Adipose tissue (tissue), 3 donors: ENCODE data around the gene C12orf43. TPM values are rescaled to one million over a fixed set of nuclear protein-coding genes. Genes with fewer than 3 reads are reported as not detected.

ENCODE experiments used
- H3K27ac ChIP-seq: one replicate; pipeline ENCODE4 v1.5.1; 2013; ENCODE audit warnings: low read depth, low read length
- WGBS, 3 donors: extraction: QIAGEN DNeasy Blood & Tissue Kit; methylation state at CpG; one replicate each; pipeline ENCODE4 v1.1.7; 2013; 5-methylcytosine and 5-hydroxymethylcytosine counted together
- polyA plus RNA-seq, 3 donors: library from polyadenylated mRNA; stranded (reverse); fragments of 200-250 nt; gene quantifications; one replicate each; pipeline ENCODE4 v1.2.3, GENCODE V29; 2013
- donor health status: healthy with polysubstance abuse.
- donor health status: Bipolar disorder and iron deficiency.
- donor health status: healthy.

The C12orf43 gene
- polyA plus RNA-seq, 3 donors: 5.9 to 15.6 (median 7.4) TPM

GRCh38 chr12:121034616-121035305 lies 18.5 kb upstream of the C12orf43 start:
- 82 to 92% (median 85%) methylated on average over 9 of the region's 9 CpGs for WGBS, 3 donors
- no peak overlapping the region for H3K27ac ChIP-seq

GRCh38 chr12:121033625-121034349 lies 17.5 kb upstream of the C12orf43 start:
- H3K27ac ChIP-seq: no peak overlapping the region

GRCh38 chr12:121030576-121031212 lies 14.4 kb upstream of the C12orf43 start:
- no peak overlapping the region for H3K27ac ChIP-seq
- WGBS, 3 donors: 69 to 83% (median 81%) methylated on average over 10 of the region's 10 CpGs

More at GRCh38 chr12:121033625-121034349, 17.5 kb upstream of the C12orf43 start:
- WGBS, 3 donors: 80 to 85% (median 83%) methylated on average over 10 of the region's 10 CpGs

- WGBS, 3 donors: 84 to 87% (median 86%) methylated on average over 10 of the region's 10 CpGs
- no peak overlapping the region for H3K27ac ChIP-seq
Measured at GRCh38 chr12:121026274-121027045, 10.2 kb upstream of the C12orf43 start.

GRCh38 chr12:121025442-121026226 lies 9.3 kb upstream of the C12orf43 start:
- H3K27ac ChIP-seq: no peak overlapping the region
- 87 to 94% (median 90%) methylated on average over 11 of the region's 11 CpGs for WGBS, 3 donors

GRCh38 chr12:121023799-121024198 lies 7.5 kb upstream of the C12orf43 start:
- WGBS, 3 donors: 59 to 79% (median 70%) methylated on average over 8 of the region's 8 CpGs
- no peak overlapping the region for H3K27ac ChIP-seq

GRCh38 chr12:121022713-121023112 lies 6.4 kb upstream of the C12orf43 start:
- no peak overlapping the region for H3K27ac ChIP-seq
- WGBS, 3 donors: 67 to 73% (median 70%) methylated on average over 2 of the region's 2 CpGs

- no peak overlapping the region for H3K27ac ChIP-seq
- 49 to 90% (median 83%) methylated on average over 6 of the region's 6 CpGs for WGBS, 3 donors
Measured at GRCh38 chr12:121021754-121022153, 5.5 kb upstream of the C12orf43 start.

GRCh38 chr12:121018860-121019617 lies 2.8 kb upstream of the C12orf43 start:
- WGBS, 3 donors: 88 to 94% (median 93%) methylated on average over 2 of the region's 2 CpGs
- H3K27ac ChIP-seq: no peak overlapping the region

GRCh38 chr12:121017966-121018491 lies 1.7 kb upstream of the C12orf43 start:
- WGBS, 3 donors: 68 to 88% (median 83%) methylated on average over 15 of the region's 15 CpGs
- no peak overlapping the region for H3K27ac ChIP-seq

GRCh38 chr12:121013715-121014114 lies 2.6 kb downstream of the C12orf43 start:
- H3K27ac ChIP-seq: no peak overlapping the region
- 81 to 90% (median 86%) methylated on average over 3 of the region's 3 CpGs for WGBS, 3 donors

GRCh38 chr12:121011820-121012219 lies 4.5 kb downstream of the C12orf43 start:
- no peak overlapping the region for H3K27ac ChIP-seq
- 78 to 83% (median 80%) methylated on average over 6 of the region's 6 CpGs for WGBS, 3 donors

- no peak overlapping the region for H3K27ac ChIP-seq
- 81 to 93% (median 93%) methylated on average over 8 of the region's 8 CpGs for WGBS, 3 donors
Measured at GRCh38 chr12:121010860-121011259, 5.4 kb downstream of the C12orf43 start.

- 37 to 81% (median 77%) methylated on average over 10 of the region's 10 CpGs for WGBS, 3 donors
- no peak overlapping the region for H3K27ac ChIP-seq
Measured at GRCh38 chr12:121009741-121010140, 6.5 kb downstream of the C12orf43 start.

GRCh38 chr12:121008347-121009098 lies 7.8 kb downstream of the C12orf43 start:
- H3K27ac ChIP-seq: no peak overlapping the region
- WGBS, 3 donors: 93 to 96% (median 94%) methylated on average over 8 of the region's 8 CpGs

- 62 to 75% (median 70%) methylated on average over 9 of the region's 9 CpGs for WGBS, 3 donors
- no peak overlapping the region for H3K27ac ChIP-seq
Measured at GRCh38 chr12:121005346-121005815, 10.9 kb downstream of the C12orf43 start.
